ENCODE data around the gene CLSTN1. TPM values are rescaled to one million over a fixed set of nuclear protein-coding genes. Genes with fewer than 3 reads are reported as not detected.
A peak's percentile ranks its signal among the peaks of the same experiment; 100 is the strongest.

Gene CLSTN1
- total RNA-seq, 1 experiment from 2014 or later, result 119 TPM

DNA sequence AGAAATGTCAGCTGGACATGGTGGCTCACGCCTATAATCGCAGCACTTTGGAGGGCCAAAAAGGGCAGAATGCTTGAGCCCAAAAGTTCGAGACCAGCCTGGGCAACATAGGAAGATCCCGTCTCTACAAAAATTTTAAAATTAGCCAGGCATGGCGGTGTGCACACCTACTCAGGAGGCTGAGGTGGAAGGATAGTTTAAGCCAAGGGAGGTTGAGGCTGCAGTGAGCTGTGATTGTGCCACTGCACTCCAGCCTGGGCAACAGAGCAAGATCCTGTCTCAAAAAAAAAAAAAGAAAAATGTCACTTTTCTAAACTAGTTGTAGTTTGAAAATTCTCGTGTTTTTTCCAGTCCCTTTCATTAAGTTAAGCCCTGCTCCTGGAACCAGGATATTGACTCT lies 9.1 kb downstream of the CLSTN1 start:
- H3K27me3 Mint-ChIP-seq (ENCODE audit: low read depth), result no peaks in the 10 kb centered on the region
- no peaks in the 10 kb centered on the region for H3K36me3 Mint-ChIP-seq
- DNase-seq (ENCODE audit: low spot score) (no peak), ATAC-seq (no peak)
- POLR2A ChIA-PET, result no interaction called here
- H3K9me3 Mint-ChIP-seq, result no peaks in the 10 kb centered on the region
- no peak overlapping the region for H3K4me3 Mint-ChIP-seq
- TF ChIP-seq, protein P1, sequence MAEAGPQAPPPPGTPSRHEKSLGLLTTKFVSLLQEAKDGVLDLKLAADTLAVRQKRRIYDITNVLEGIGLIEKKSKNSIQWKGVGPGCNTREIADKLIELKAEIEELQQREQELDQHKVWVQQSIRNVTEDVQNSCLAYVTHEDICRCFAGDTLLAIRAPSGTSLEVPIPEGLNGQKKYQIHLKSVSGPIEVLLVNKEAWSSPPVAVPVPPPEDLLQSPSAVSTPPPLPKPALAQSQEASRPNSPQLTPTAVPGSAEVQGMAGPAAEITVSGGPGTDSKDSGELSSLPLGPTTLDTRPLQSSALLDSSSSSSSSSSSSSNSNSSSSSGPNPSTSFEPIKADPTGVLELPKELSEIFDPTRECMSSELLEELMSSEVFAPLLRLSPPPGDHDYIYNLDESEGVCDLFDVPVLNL (CRISPR knock-in tag; IDR thresholded peaks at IDR 0.05; ENCODE audit: borderline replicate concordance, low read depth), result no peak
- peak; percentile 78 for TF ChIP-seq ZNF121 (CRISPR knock-in tag; IDR thresholded peaks at IDR 0.05)
- peak overlapping the region; percentile 64 for H3K27ac Mint-ChIP-seq
- CTCF ChIA-PET, result interaction anchor here (0.6 kb wide), 1 partner anchor 30 kb away, joined by 3 read pairs; no protein-coding TSS in a partner anchor
- H3K4me1 Mint-ChIP-seq, result peaks cover 33% of the 10 kb centered on the region

DNA sequence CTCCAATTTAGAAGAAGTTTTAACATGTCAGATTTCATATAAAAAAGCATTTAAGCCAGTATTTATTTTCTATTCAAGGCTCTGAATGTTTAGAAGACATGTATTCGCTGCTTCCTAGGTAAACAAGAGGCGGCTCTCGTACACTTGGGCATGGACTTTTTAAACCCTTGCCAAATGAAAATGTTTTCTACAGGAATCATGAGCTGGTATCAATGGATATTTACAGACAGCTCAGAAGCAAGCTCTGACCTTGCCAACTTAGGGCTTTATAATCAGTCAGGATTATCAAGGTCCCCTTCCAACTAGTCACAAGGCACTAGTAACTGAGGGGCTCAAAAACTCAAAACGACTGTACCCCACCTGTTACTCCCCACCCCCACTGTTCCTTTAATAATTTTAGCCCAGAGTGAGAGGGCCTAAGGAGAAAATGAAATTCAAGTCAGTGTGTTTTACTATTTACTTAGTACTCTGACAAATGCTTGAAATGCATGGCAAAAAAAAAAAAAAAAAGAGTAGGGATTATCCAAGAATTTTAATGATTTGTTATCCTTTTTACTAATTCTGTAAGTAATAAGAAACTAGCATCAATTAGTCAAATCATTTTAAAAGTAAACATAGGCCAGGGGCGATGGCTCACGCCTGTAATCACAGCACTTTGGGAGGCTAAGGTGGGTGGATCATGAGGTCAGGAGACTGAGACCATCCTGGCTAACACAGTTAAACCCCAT lies 12.4 kb downstream of the CLSTN1 start:
- ChIA-PET CTCF (interaction anchor here (0.5 to 0.8 kb wide), 2 partner anchors 27 to 139 kb away, joined by 3 to 4 read pairs; no protein-coding TSS in a partner anchor), POLR2A (no interaction called here)
- Mint-ChIP-seq H3K27ac (no peak overlapping the region), H3K4me3 (no peak overlapping the region), H3K9me3 (no peaks in the 10 kb centered on the region), H3K36me3 (0 out of 2 replicates have a peak, but pooled peaks cover 3% of the 10 kb centered on the region), H3K27me3 (ENCODE audit: low read depth) (no peaks in the 10 kb centered on the region), H3K4me1 (peaks cover 46% of the 10 kb centered on the region)
- no peak for TF ChIP-seq STAT6 (CRISPR knock-in tag; conservative IDR thresholded peaks at IDR 0.05; ENCODE audit: low read depth)
- no peak for TF ChIP-seq ZNF512 (CRISPR knock-in tag; IDR thresholded peaks at IDR 0.05; ENCODE audit: borderline replicate concordance)
- no peak for TF ChIP-seq NFYB (CRISPR knock-in tag; conservative IDR thresholded peaks at IDR 0.05; ENCODE audit: low read depth)
- TF ChIP-seq, protein P2, sequence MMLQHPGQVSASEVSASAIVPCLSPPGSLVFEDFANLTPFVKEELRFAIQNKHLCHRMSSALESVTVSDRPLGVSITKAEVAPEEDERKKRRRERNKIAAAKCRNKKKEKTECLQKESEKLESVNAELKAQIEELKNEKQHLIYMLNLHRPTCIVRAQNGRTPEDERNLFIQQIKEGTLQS (CRISPR knock-in tag; conservative IDR thresholded peaks at IDR 0.05), result no peak
- TF ChIP-seq GRHL2 (CRISPR knock-in tag; IDR thresholded peaks at IDR 0.05; ENCODE audit: insufficient replicate concordance, severe bottlenecking), result no peak
- TF ChIP-seq, protein P3, sequence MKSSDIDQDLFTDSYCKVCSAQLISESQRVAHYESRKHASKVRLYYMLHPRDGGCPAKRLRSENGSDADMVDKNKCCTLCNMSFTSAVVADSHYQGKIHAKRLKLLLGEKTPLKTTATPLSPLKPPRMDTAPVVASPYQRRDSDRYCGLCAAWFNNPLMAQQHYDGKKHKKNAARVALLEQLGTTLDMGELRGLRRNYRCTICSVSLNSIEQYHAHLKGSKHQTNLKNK (CRISPR knock-in tag; IDR thresholded peaks at IDR 0.05), result no peak
- TF ChIP-seq SP1 (CRISPR knock-in tag; conservative IDR thresholded peaks at IDR 0.05), result no peak
- TF ChIP-seq, protein P4, sequence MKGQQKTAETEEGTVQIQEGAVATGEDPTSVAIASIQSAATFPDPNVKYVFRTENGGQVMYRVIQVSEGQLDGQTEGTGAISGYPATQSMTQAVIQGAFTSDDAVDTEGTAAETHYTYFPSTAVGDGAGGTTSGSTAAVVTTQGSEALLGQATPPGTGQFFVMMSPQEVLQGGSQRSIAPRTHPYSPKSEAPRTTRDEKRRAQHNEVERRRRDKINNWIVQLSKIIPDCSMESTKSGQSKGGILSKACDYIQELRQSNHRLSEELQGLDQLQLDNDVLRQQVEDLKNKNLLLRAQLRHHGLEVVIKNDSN (CRISPR knock-in tag; IDR thresholded peaks at IDR 0.05), result no peak
- no peak for TF ChIP-seq PREB (CRISPR knock-in tag; IDR thresholded peaks at IDR 0.05; ENCODE audit: borderline replicate concordance)
- no peak for TF ChIP-seq JUN (CRISPR knock-in tag; IDR thresholded peaks at IDR 0.05)
- TF ChIP-seq ATF1 (CRISPR knock-in tag; IDR thresholded peaks at IDR 0.05), result no peak
- TF ChIP-seq, protein P5, sequence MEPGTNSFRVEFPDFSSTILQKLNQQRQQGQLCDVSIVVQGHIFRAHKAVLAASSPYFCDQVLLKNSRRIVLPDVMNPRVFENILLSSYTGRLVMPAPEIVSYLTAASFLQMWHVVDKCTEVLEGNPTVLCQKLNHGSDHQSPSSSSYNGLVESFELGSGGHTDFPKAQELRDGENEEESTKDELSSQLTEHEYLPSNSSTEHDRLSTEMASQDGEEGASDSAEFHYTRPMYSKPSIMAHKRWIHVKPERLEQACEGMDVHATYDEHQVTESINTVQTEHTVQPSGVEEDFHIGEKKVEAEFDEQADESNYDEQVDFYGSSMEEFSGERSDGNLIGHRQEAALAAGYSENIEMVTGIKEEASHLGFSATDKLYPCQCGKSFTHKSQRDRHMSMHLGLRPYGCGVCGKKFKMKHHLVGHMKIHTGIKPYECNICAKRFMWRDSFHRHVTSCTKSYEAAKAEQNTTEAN (CRISPR knock-in tag; IDR thresholded peaks at IDR 0.05), result no peak
- TF ChIP-seq ZNF121 (CRISPR knock-in tag; IDR thresholded peaks at IDR 0.05), result no peak
- TF ChIP-seq ZNF263 (CRISPR knock-in tag; IDR thresholded peaks at IDR 0.05; ENCODE audit: low read depth), result no peak
- no peak for TF ChIP-seq FOXJ3 (CRISPR knock-in tag; IDR thresholded peaks at IDR 0.05; ENCODE audit: borderline replicate concordance)
- TF ChIP-seq E2F5 (CRISPR knock-in tag; IDR thresholded peaks at IDR 0.05), result no peak
- no peak for TF ChIP-seq ELF4 (CRISPR knock-in tag; IDR thresholded peaks at IDR 0.05; ENCODE audit: low read depth)
- no peak for TF ChIP-seq TCF7 (CRISPR knock-in tag; IDR thresholded peaks at IDR 0.05; ENCODE audit: low read depth)
- no peak for TF ChIP-seq ZBTB21 (CRISPR knock-in tag; IDR thresholded peaks at IDR 0.05; ENCODE audit: borderline replicate concordance)
- TF ChIP-seq ZNF423 (CRISPR knock-in tag; IDR thresholded peaks at IDR 0.05), result no peak
- ATAC-seq, result no peak
- no peak for DNase-seq (ENCODE audit: low spot score)
